Measurements from ENCODE around the gene TNFRSF1B. TPM values are rescaled to one million over a fixed set of nuclear protein-coding genes. Genes with fewer than 3 reads are reported as not detected.

TNFRSF1B gene
- total RNA-seq, 1 donor = 7.3 TPM

DNA sequence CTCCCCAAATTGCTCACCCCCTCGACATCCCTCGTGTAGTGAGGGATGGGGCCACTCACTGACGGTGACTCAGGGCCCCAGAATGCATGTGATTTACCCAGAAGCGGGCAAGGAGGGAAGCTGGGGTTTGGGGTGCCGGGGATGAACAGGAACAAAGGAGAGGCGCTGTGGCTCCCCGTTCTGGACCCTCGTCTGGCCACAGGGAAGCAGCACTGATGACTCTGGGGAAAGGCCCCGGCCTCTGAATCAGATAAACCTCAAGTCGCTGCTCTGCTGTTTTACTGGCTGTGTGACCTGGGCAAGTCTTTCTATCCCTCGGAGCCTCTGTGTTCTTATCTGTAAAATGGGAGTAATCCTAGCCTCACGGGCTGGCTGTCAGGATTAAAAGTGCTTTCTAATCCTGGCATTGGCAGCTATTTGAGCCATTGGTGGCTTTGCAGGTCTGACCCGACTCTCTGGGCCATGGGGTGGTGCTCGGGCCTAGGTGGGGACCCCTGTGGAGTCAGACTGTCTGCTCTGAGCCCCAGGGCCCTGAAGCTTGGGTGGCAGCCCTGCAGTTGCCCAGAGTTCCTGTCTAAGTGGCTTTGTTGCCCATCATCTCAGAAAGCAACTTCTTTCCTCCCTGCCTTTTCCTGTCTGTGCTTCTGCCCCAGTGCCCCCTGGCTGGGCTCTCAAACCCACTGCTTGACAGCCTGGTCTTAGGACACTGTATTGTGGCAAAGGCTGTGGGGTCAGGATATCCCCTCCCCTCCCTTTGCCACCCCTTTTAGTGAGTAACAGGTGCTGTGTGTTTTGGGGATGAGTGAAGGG lies 5.5 kb downstream of the TNFRSF1B start:
- DNase-seq (ENCODE audit: low read depth) = no peak
- TF ChIP-seq, protein P1, sequence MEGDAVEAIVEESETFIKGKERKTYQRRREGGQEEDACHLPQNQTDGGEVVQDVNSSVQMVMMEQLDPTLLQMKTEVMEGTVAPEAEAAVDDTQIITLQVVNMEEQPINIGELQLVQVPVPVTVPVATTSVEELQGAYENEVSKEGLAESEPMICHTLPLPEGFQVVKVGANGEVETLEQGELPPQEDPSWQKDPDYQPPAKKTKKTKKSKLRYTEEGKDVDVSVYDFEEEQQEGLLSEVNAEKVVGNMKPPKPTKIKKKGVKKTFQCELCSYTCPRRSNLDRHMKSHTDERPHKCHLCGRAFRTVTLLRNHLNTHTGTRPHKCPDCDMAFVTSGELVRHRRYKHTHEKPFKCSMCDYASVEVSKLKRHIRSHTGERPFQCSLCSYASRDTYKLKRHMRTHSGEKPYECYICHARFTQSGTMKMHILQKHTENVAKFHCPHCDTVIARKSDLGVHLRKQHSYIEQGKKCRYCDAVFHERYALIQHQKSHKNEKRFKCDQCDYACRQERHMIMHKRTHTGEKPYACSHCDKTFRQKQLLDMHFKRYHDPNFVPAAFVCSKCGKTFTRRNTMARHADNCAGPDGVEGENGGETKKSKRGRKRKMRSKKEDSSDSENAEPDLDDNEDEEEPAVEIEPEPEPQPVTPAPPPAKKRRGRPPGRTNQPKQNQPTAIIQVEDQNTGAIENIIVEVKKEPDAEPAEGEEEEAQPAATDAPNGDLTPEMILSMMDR (IDR thresholded peaks at IDR 0.05; ENCODE audit: insufficient read depth, low read length) = no peak

DNA sequence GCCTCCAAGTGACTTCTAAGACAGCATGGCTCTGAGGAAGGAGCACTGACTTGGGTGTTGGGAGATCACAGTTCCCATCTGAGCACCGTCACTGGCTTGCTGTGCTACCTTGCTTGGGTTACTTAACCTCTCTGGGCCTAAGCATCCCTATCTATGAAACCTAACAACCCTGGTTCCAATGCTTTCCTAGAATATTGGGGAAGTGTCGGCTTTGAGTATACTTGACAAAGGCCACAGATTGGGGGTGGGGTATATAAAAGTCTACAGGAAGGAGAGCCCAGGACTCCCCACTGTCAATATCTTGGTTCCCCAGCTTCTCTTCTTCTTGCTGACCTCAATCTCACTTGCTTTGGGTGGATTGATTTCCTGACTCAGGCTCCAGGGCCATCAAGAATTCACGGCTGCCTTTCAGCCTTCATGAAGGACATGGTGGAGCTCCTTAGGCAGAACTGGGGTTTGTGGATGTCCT lies 6.3 kb downstream of the TNFRSF1B start:
- TF ChIP-seq, protein P1 (IDR thresholded peaks at IDR 0.05; ENCODE audit: insufficient read depth, low read length) = no peak
- DNase-seq (ENCODE audit: low read depth) = no peak
- no peak overlapping the region for H3K4me3 ChIP-seq (ENCODE audit: low read depth, low read length)

More for the DNA sequence above, 5.5 kb downstream of the TNFRSF1B start:
- H3K4me3 ChIP-seq (ENCODE audit: low read depth, low read length) = no peak overlapping the region

DNA sequence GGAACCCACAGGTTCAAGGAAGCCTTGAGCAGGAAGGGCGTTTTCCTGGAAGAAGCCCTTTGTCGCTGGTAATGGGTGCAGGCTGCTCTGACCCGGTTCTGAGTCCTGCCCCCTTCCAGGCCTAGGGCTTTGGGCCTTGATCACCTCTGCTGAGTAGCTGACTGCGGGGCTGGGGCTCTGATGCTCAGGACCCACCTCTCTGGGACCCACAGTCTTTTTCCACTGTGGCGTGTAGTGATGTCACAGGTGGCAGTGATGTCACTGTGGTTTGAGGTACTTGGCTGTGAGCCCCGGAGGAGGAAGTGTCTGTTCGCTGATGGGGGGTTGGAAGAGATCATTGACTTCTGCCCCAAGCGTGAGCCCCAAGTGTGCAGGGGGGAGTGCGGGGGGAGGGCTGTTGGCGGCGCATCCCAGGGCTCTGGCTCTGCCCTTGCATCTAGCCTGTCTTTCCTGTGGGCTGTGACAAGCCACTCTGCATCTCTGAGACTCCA lies 6.9 kb downstream of the TNFRSF1B start:
- no peak overlapping the region for H3K4me3 ChIP-seq (ENCODE audit: low read depth, low read length)
- TF ChIP-seq, protein P1 (IDR thresholded peaks at IDR 0.05; ENCODE audit: insufficient read depth, low read length) = no peak
- no peak for DNase-seq (ENCODE audit: low read depth)

DNA sequence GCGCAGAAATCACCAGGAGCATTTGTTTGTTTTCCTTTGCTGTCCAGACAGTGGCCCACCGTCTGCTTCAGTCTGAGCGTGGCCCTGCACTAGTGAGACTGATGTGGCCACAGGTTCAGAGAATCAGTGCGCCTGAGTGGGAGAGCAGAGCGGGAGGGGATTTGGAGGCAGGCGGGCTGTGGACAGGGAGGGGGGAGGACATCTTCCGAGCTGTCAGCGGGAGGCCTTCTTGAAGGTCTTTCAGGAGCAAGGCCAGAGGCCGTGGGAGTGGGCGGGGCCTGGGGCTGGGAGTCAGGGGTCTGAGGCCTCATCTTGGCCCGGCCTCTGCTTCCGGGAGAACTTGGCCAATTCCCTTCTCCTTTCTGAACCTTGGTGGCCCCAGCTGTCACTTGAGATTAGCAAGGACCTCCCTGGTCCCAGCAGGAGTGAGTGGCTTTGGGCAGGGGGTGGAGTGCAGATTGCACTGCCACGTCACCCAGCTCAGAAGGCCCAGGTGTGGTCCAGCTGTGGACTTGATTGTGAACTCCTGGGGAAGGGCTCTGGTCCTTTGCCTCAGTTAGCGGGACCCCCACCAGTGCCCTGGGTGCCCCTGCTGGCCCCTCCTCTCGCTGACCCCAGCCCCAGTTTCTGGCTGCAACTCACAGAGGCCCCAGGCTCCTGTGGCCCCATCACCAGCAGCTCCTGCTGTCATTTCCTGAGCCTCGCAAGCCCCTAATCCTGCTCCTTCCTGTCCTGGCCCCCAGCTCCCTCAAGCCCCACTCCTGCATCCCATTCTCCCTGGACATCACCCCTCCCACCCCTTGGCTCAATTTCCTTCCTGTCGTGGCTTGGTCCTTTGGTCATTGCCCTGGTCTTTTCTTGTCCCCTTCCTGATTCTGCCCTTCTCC lies 8.4 kb downstream of the TNFRSF1B start:
- TF ChIP-seq, protein P1 (IDR thresholded peaks at IDR 0.05; ENCODE audit: insufficient read depth, low read length) = no peak
- H3K4me3 ChIP-seq (ENCODE audit: low read depth, low read length) = no peak overlapping the region
- DNase-seq (ENCODE audit: low read depth) = no peak

DNA sequence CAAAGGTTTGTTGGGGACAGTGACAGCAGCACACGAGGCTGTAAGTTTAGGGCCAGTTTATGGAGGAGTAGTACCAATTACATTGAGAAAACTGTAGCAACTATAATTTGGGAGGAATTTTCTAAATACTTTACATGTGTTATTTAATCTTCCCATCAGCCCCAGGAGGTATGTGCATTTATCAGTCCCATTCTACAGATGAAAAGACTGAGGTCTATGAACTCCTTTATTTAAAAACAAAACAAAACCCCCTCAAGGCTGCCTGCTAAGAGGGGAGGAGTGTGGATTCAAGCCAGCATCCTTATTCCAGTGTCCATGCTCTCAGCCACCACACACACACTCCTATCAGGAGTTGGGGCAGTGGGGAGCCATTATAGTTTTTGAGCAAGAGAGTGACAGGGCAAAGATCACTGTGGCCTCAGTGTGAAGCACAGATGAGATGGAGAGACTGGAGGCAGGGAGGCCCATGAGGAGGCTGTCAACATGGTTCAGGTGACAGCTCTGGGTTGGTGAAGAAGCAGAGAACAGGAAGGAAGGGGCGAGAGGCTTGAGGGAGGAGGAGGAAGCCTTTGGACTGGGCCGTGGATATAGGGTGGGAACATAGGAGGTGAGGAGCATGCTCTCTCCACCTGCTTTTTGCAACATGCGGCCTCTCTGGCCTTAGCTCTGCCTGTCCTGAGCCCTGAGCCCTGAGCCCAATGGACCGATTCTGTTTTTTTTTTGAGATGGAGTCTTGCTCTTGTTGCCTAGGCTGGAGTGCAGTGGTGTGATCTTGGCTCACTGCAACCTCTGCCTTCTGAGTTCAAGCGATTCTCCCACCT lies 9.7 kb downstream of the TNFRSF1B start:
- H3K4me3 ChIP-seq (ENCODE audit: low read depth, low read length) = no peak overlapping the region
- TF ChIP-seq, protein P1 (IDR thresholded peaks at IDR 0.05; ENCODE audit: insufficient read depth, low read length) = no peak
- DNase-seq (ENCODE audit: low read depth) = no peak

Data from fibroblast of the aortic adventitia (primary cell).